HepG2 (cell line): ENCODE results near the gene FKTN.

Experiments
- FOXP4 ChIP-seq: sonication (generic); formaldehyde crosslinking; IDR thresholded peaks from 2 replicates; pipeline ENCODE4 v1.4.0; 2020; ENCODE audit warnings: missing genetic modification reagents
- NFE2L1 ChIP-seq: sonication (generic); formaldehyde crosslinking; IDR thresholded peaks from 2 replicates; pipeline ENCODE4 v1.4.0; 2020; ENCODE audit warnings: missing genetic modification reagents, mild to moderate bottlenecking, borderline replicate concordance
- RAD21 ChIP-seq: fragments of 450-650 bp; formaldehyde crosslinking; IDR thresholded peaks from 2 replicates; pipeline ENCODE4 v1.5.0; 2020; ENCODE audit warnings: mild to moderate bottlenecking
- TEF ChIP-seq: sonication (generic); formaldehyde crosslinking; IDR thresholded peaks from 2 replicates; pipeline ENCODE4 v1.5.0; 2020; ENCODE audit warnings: missing genetic modification reagents
- ZBTB21 ChIP-seq: sonication (generic); formaldehyde crosslinking; IDR thresholded peaks from 2 replicates; pipeline ENCODE4 v1.4.0; 2020; ENCODE audit warnings: missing genetic modification reagents

DNA sequence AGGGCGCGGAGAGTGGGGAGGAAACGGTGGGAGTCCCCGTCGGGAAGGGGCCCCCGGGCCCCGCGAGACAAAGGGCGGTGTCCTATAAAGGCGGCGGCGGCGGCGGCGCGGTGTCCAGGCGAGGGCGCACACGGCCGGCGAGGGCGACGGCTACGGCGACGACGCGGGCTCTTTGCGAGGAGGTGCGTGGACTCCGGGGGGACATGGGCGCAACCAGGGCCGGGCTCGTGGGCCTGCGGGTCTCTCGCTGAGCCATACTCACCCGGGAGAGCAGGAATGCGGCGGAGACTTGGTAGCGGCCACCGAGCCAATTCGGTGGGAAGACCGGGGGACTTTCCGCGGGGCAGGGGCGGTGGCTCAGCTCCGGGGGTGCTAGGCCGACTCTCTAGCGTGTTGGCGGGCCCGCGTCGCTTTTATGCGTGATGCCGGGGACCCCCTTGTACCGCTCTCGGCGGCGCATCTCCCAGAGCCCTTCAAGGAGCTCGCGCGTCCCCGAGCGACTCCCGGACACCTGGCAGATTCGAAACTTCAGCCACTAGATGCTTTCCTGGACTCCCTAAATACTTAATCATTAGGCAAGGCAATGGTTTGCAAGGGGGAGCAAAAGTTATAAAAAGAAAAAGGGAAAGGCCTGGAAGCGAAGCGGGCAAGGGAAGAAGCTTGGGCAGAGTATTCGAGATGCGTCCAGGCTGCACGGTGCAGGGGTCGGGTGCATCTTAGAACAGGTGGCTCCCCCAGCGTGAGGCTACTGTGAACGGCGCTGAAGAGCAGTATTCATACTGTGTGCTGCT lies 98.4 kb downstream of the FKTN start:
- no peak for TF ChIP-seq TEF (CRISPR knock-in tag)
- TF ChIP-seq NFE2L1 (CRISPR knock-in tag), result no peak
- TF ChIP-seq RAD21 (CRISPR knock-in tag), result peak; percentile 75
- TF ChIP-seq FOXP4 (CRISPR knock-in tag), result no peak
- no peak for TF ChIP-seq ZBTB21 (CRISPR knock-in tag)
